WERI-Rb-1 (cell line): ENCODE results near the gene ST6GALNAC3.

ENCODE experiments used
- DNase-seq: peaks from one replicate; pipeline ENCODE4 v3.0.0-alpha.2; 2020
- H3K27ac ChIP-seq: fragments of 250-450 bp; sonication (Bioruptor Pico); 2 replicates; pipeline ENCODE4 v1.5.1; 2020; ENCODE audit warnings: mild to moderate bottlenecking, moderate library complexity
- H3K27me3 ChIP-seq: fragments of 250-450 bp; sonication (Bioruptor Pico); 2 replicates; pipeline ENCODE4 v1.5.1; 2021; ENCODE audit warnings: mild to moderate bottlenecking, low read depth, moderate library complexity; ENCODE audit not compliant: insufficient read depth, severe bottlenecking
- H3K36me3 ChIP-seq: fragments of 250-450 bp; sonication (Bioruptor Pico); 2 replicates; pipeline ENCODE4 v1.5.1; 2020; ENCODE audit warnings: mild to moderate bottlenecking, moderate library complexity
- H3K4me3 ChIP-seq: 2 replicates; pipeline ENCODE4 v1.5.1; 2011; ENCODE audit warnings: low read depth, mild to moderate bottlenecking, control low read depth, low read length
- H3K9me3 ChIP-seq: fragments of 250-450 bp; sonication (Bioruptor Pico); 2 replicates; pipeline ENCODE4 v1.5.1; 2021; ENCODE audit warnings: mild to moderate bottlenecking, moderate library complexity; ENCODE audit not compliant: severe bottlenecking
- CTCF ChIP-seq: IDR thresholded peaks from 2 replicates; pipeline ENCODE4 v1.5.1; 2011; ENCODE audit warnings: low read depth, mild to moderate bottlenecking, control low read depth, inconsistent platforms, low read length

ST6GALNAC3 gene

DNA sequence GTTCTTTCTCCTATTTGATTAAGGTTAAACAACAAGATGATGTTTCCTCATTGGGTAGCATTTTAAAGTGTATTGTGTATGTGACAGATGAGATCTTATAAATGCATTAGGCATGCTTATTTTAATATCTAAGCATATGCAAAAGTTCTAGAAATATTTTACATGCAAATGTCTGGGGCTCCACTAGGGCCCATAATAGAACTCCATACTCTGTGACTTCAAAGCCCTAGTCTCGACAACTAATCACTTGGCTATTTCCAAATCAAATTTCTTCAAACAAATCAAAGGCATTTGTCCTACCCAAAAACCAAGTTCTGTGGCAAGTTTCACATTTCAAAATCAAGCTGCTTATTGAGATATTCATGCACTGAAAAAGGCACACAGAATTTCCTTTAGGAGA, 407.1 kb downstream of the ST6GALNAC3 start:
- Histone ChIP-seq H3K4me3 (no peak overlapping the region), H3K27ac (no peak overlapping the region), H3K9me3 (no peaks in the 10 kb centered on the region), H3K36me3 (no peaks in the 10 kb centered on the region), H3K27me3 (no peaks in the 10 kb centered on the region)
- no peak for DNase-seq
- no peak for TF ChIP-seq CTCF

GRCh38 chr1:76482272-76482671, 407.7 kb downstream of the ST6GALNAC3 start:
- TF ChIP-seq CTCF, result no peak
- H3K9me3 ChIP-seq, result no peaks in the 10 kb centered on the region
- DNase-seq, result no peak
- no peak overlapping the region for H3K4me3 ChIP-seq
- H3K27me3 ChIP-seq, result no peaks in the 10 kb centered on the region
- no peak overlapping the region for H3K27ac ChIP-seq
- no peaks in the 10 kb centered on the region for H3K36me3 ChIP-seq

GRCh38 chr1:76491737-76492136, 417.2 kb downstream of the ST6GALNAC3 start:
- Histone ChIP-seq H3K27me3 (no peaks in the 10 kb centered on the region), H3K36me3 (no peaks in the 10 kb centered on the region), H3K4me3 (no peak overlapping the region), H3K9me3 (no peaks in the 10 kb centered on the region), H3K27ac (no peak overlapping the region)
- no peak for DNase-seq
- TF ChIP-seq CTCF, result no peak

- no peak for DNase-seq
- Histone ChIP-seq H3K27me3 (no peaks in the 10 kb centered on the region), H3K27ac (no peak overlapping the region), H3K4me3 (no peak overlapping the region), H3K9me3 (no peaks in the 10 kb centered on the region), H3K36me3 (no peaks in the 10 kb centered on the region)
- no peak for TF ChIP-seq CTCF
Measured at GRCh38 chr1:76492752-76493430, 418.3 kb downstream of the ST6GALNAC3 start.

- TF ChIP-seq CTCF, result no peak
- no peak for DNase-seq
- H3K4me3 ChIP-seq, result no peak overlapping the region
- no peak overlapping the region for H3K27ac ChIP-seq
- no peaks in the 10 kb centered on the region for H3K27me3 ChIP-seq
- H3K9me3 ChIP-seq, result no peaks in the 10 kb centered on the region
- H3K36me3 ChIP-seq, result no peaks in the 10 kb centered on the region
Measured at GRCh38 chr1:76494807-76495206, 420.3 kb downstream of the ST6GALNAC3 start.

DNA sequence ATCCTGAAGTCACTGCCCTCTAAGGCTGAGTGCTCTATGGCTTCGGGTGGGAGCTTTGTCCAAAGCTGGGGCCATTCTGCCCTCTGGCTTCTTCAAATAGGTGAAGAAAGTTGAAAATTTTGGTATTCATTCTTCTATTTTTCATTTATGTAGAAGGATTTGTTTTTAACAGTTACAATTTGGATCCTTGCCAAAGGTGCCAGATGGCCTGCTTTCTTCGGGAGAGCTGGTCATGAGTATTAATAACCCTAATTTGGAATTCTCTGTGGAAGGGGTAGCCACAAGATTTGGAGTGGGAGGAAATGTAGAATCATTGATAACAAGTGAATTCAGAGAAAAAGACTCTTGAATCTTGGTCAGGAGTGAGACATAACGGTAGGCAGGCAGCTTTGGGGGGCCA, 422.3 kb downstream of the ST6GALNAC3 start:
- Histone ChIP-seq H3K27me3 (no peaks in the 10 kb centered on the region), H3K4me3 (no peak overlapping the region), H3K27ac (no peak overlapping the region), H3K36me3 (no peaks in the 10 kb centered on the region), H3K9me3 (no peaks in the 10 kb centered on the region)
- TF ChIP-seq CTCF, result no peak
- no peak for DNase-seq
